HuH-7.5 (cell line): ENCODE results near the gene BIRC7.

ENCODE experiments used
- DNase-seq: peaks from one replicate; pipeline ENCODE4 v3.0.0; 2011; ENCODE audit warnings: low spot score

The BIRC7 gene

GRCh38 chr20:63281742-63282665, 46.3 kb downstream of the BIRC7 start:
- DNase-seq, result no peak

- DNase-seq, result no peak
Measured at GRCh38 chr20:63282946-63283345, 47.2 kb downstream of the BIRC7 start.

GRCh38 chr20:63283397-63284082, 47.8 kb downstream of the BIRC7 start:
- no peak for DNase-seq

GRCh38 chr20:63284083-63284440, 48.4 kb downstream of the BIRC7 start:
- no peak for DNase-seq

- no peak for DNase-seq
Measured at GRCh38 chr20:63284544-63284949, 48.8 kb downstream of the BIRC7 start.

GRCh38 chr20:63284981-63285524, 49.3 kb downstream of the BIRC7 start:
- DNase-seq, result no peak

GRCh38 chr20:63285636-63286615, 50.2 kb downstream of the BIRC7 start:
- DNase-seq, result no peak

- no peak for DNase-seq
Measured at GRCh38 chr20:63286781-63287696, 51.3 kb downstream of the BIRC7 start.

- DNase-seq, result no peak
Measured at GRCh38 chr20:63287697-63288580, 52.2 kb downstream of the BIRC7 start.

GRCh38 chr20:63288581-63289251, 53.0 kb downstream of the BIRC7 start:
- DNase-seq, result no peak

- DNase-seq, result no peak
Measured at GRCh38 chr20:63289311-63290135, 53.8 kb downstream of the BIRC7 start.
